Activated naive CD4-positive, alpha-beta T cell treated with anti-CD3 and anti-CD28 coated beads for 36 hours (primary cell): Measurements from ENCODE around the gene OR4A47. TPM values are rescaled to one million over a fixed set of nuclear protein-coding genes. Genes with fewer than 3 reads are reported as not detected.
"Not testable (repeated sequence)": the region's sequence is repeated elsewhere in the genome, so short reads cannot be mapped to it uniquely, and the experiment has no call there.

ENCODE experiments used
- CTCF ChIA-PET: fragments of 350-600 bp; sonication (Branson Sonifier 250); formaldehyde crosslinking; loops from one replicate; lab custom pipeline; 2021; ENCODE audit warnings: antibody characterized with exemption; lab: Charles Lee
- DNase-seq: peaks from one replicate; pipeline ENCODE4 v3.0.0-alpha.2; 2020
- H3K27ac Mint-ChIP-seq: one replicate; pipeline ENCODE4 v1.8.0; 2021; ENCODE audit warnings: mild to moderate bottlenecking, mixed read lengths
- H3K27me3 Mint-ChIP-seq: one replicate; pipeline ENCODE4 v1.8.0; 2021; ENCODE audit warnings: low read depth, mixed read lengths
- H3K36me3 Mint-ChIP-seq: one replicate; pipeline ENCODE4 v1.8.0; 2021; ENCODE audit warnings: low read depth, mixed read lengths
- H3K4me1 Mint-ChIP-seq: one replicate; pipeline ENCODE4 v1.8.0; 2021; ENCODE audit warnings: low read depth, mixed read lengths
- H3K4me3 Mint-ChIP-seq: one replicate; pipeline ENCODE4 v1.8.0; 2021; ENCODE audit warnings: mild to moderate bottlenecking, moderate library complexity, mixed read lengths
- H3K9me3 Mint-ChIP-seq: one replicate; pipeline ENCODE4 v1.8.0; 2021; ENCODE audit warnings: mixed read lengths
- intact Hi-C: fragments of 100-400 bp; cut with micrococcal nuclease; formaldehyde crosslinking; loops from one replicate; pipeline ENCODE4 v1.15.1; 2023
- total RNA-seq, 2 experiments: library from RNA; stranded (reverse); gene quantifications; one replicate each; pipeline ENCODE4 v1.2.3, GENCODE V29; 2021

The OR4A47 gene
- total RNA-seq = not detected

GRCh38 chr11:48488493-48488892, at the start of gene OR4A47:
OR4A47 (plus strand) TSS chr11:48488793; CDS start chr11:48488793, 0 bp downstream.
- H3K4me1 Mint-ChIP-seq, DNase-seq, H3K4me3 Mint-ChIP-seq, H3K9me3 Mint-ChIP-seq, H3K36me3 Mint-ChIP-seq, CTCF ChIA-PET, H3K27me3 Mint-ChIP-seq, intact Hi-C loops, H3K27ac Mint-ChIP-seq: not testable (repeated sequence)

- DNase-seq, H3K4me1 Mint-ChIP-seq, H3K4me3 Mint-ChIP-seq, H3K27ac Mint-ChIP-seq, H3K9me3 Mint-ChIP-seq, H3K36me3 Mint-ChIP-seq, CTCF ChIA-PET, intact Hi-C loops, H3K27me3 Mint-ChIP-seq: not testable (repeated sequence)
Observed at GRCh38 chr11:48455909-48456308, 32.7 kb upstream of the OR4A47 start.

- H3K4me1 Mint-ChIP-seq, H3K9me3 Mint-ChIP-seq, CTCF ChIA-PET, H3K36me3 Mint-ChIP-seq, H3K27ac Mint-ChIP-seq, H3K4me3 Mint-ChIP-seq, intact Hi-C loops, H3K27me3 Mint-ChIP-seq, DNase-seq: not testable (repeated sequence)
Observed at GRCh38 chr11:48473966-48474365, 14.6 kb upstream of the OR4A47 start.

- DNase-seq, H3K9me3 Mint-ChIP-seq, H3K27me3 Mint-ChIP-seq, H3K36me3 Mint-ChIP-seq, H3K4me3 Mint-ChIP-seq, H3K27ac Mint-ChIP-seq, H3K4me1 Mint-ChIP-seq, CTCF ChIA-PET, intact Hi-C loops: not testable (repeated sequence)
Observed at GRCh38 chr11:48474703-48475102, 13.9 kb upstream of the OR4A47 start.

- H3K36me3 Mint-ChIP-seq = not testable (repeated sequence)
Observed at GRCh38 chr11:48506169-48506568, 17.6 kb downstream of the OR4A47 start.

GRCh38 chr11:48538991-48539390, 50.4 kb downstream of the OR4A47 start:
- Mint-ChIP-seq H3K4me1 (no peaks in the 10 kb centered on the region), H3K27me3 (no peaks in the 10 kb centered on the region), H3K9me3 (no peaks in the 10 kb centered on the region), H3K36me3 (no peaks in the 10 kb centered on the region), H3K27ac (no peak overlapping the region), H3K4me3 (no peak overlapping the region)
- CTCF ChIA-PET = no interaction called here
- no peak for DNase-seq
- intact Hi-C loops = no loop called here

More at GRCh38 chr11:48506169-48506568, 17.6 kb downstream of the OR4A47 start:
- H3K4me3 Mint-ChIP-seq, CTCF ChIA-PET, H3K4me1 Mint-ChIP-seq, intact Hi-C loops, H3K27me3 Mint-ChIP-seq, H3K27ac Mint-ChIP-seq, H3K9me3 Mint-ChIP-seq, DNase-seq: not testable (repeated sequence)

Other genes starting within 250 kb of the OR4A47 start
- not detected for gene OR4X2, start 243.7 kb upstream of the OR4A47 start, total RNA-seq
- gene OR4X1, start 224.9 kb upstream of the OR4A47 start, total RNA-seq = not detected
- gene OR4S1, start 182.6 kb upstream of the OR4A47 start, total RNA-seq = not detected
- gene OR4C3, start 163.9 kb upstream of the OR4A47 start, total RNA-seq = not detected
- not detected for gene OR4C5, start 122.3 kb upstream of the OR4A47 start, total RNA-seq